Osteocyte (in vitro differentiated cells): ENCODE measurements around the gene SERPINB3. TPM values are rescaled to one million over a fixed set of nuclear protein-coding genes. Genes with fewer than 3 reads are reported as not detected.
"Not testable (repeated sequence)": the region's sequence is repeated elsewhere in the genome, so short reads cannot be mapped to it uniquely, and the experiment has no call there.

Source experiments
- DNase-seq: peaks from one replicate; pipeline ENCODE4 v3.0.0; 2021; ENCODE audit warnings: mixed read lengths; ENCODE audit not compliant: unreplicated experiment; ENCODE audit errors: extremely low spot score
- H3K27ac Mint-ChIP-seq: one replicate; pipeline ENCODE4 v1.8.0; 2021; ENCODE audit warnings: mild to moderate bottlenecking, mixed read lengths; ENCODE audit not compliant: unreplicated experiment
- H3K27me3 Mint-ChIP-seq: one replicate; pipeline ENCODE4 v1.8.0; 2021; ENCODE audit warnings: mixed read lengths; ENCODE audit not compliant: unreplicated experiment
- H3K36me3 Mint-ChIP-seq: one replicate; pipeline ENCODE4 v1.8.0; 2021; ENCODE audit warnings: mixed read lengths; ENCODE audit not compliant: unreplicated experiment
- H3K4me1 Mint-ChIP-seq: one replicate; pipeline ENCODE4 v1.8.0; 2021; ENCODE audit warnings: mixed read lengths; ENCODE audit not compliant: unreplicated experiment
- H3K4me3 Mint-ChIP-seq: one replicate; pipeline ENCODE4 v1.8.0; 2021; ENCODE audit warnings: mild to moderate bottlenecking, moderate library complexity, mixed read lengths; ENCODE audit not compliant: unreplicated experiment
- H3K9me3 Mint-ChIP-seq: one replicate; pipeline ENCODE4 v1.8.0; 2021; ENCODE audit warnings: mixed read lengths; ENCODE audit not compliant: unreplicated experiment
- total RNA-seq: library from RNA; stranded (reverse); gene quantifications from 2 replicates; pipeline ENCODE4 v1.2.1, GENCODE V29; 2021
- TF ChIP-seq, protein P1 (sequence below): fragments of 200-600 bp; sonication (generic); IDR thresholded peaks from 2 replicates; pipeline ENCODE4 v1.5.0; 2021; ENCODE audit warnings: antibody characterized with exemption, mild to moderate bottlenecking, moderate library complexity

Gene SERPINB3
- total RNA-seq, 1 donor from 2014 or later, result not detected

DNA sequence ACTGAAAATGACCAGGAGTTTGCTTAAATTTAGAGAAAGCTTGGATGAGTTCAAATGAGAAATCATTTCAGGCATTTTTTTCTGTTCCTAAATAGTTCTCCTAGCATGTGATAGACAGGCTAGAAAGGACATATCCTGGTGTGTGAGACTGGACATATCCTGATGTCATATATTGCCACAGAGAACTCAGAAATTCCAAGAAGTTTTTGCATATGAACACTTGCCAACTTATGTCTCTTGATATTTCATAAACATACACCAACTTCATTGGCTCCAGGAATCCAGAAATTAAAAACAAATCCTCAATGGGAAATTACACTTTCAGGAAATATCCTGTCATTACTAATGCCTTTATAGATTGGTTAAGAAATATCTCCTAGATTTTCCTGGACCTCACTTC, 14.8 kb downstream of the SERPINB3 start:
- no peak overlapping the region for H3K4me3 Mint-ChIP-seq
- DNase-seq, result no peak
- no peaks in the 10 kb centered on the region for H3K4me1 Mint-ChIP-seq
- TF ChIP-seq, protein P1, sequence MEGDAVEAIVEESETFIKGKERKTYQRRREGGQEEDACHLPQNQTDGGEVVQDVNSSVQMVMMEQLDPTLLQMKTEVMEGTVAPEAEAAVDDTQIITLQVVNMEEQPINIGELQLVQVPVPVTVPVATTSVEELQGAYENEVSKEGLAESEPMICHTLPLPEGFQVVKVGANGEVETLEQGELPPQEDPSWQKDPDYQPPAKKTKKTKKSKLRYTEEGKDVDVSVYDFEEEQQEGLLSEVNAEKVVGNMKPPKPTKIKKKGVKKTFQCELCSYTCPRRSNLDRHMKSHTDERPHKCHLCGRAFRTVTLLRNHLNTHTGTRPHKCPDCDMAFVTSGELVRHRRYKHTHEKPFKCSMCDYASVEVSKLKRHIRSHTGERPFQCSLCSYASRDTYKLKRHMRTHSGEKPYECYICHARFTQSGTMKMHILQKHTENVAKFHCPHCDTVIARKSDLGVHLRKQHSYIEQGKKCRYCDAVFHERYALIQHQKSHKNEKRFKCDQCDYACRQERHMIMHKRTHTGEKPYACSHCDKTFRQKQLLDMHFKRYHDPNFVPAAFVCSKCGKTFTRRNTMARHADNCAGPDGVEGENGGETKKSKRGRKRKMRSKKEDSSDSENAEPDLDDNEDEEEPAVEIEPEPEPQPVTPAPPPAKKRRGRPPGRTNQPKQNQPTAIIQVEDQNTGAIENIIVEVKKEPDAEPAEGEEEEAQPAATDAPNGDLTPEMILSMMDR, result no peak
- H3K27ac Mint-ChIP-seq, result no peak overlapping the region
- H3K27me3 Mint-ChIP-seq, result peaks cover 15% of the 10 kb centered on the region
- H3K36me3 Mint-ChIP-seq, result no peaks in the 10 kb centered on the region
- no peaks in the 10 kb centered on the region for H3K9me3 Mint-ChIP-seq

DNA sequence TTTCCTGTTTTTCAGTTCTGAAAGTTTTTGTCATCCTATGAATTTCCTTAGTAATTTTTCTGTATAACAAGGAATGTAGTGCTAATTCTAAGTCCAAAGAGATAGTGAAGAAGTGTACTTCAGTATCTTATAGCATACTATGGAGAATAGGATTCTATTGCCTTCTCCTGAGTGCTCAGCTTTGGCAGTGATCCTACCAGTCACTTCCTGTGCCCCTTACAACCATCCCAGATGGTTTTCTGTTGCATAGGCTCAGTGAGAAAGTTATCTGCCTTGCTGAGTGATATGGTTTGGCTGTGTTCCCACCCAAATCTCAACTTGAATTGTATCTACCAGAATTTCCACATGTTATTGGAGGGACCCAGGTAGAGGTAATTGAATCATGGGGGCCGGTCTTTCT, 17.0 kb downstream of the SERPINB3 start:
- not testable (repeated sequence) for H3K36me3 Mint-ChIP-seq, H3K4me1 Mint-ChIP-seq, H3K27ac Mint-ChIP-seq, H3K4me3 Mint-ChIP-seq, DNase-seq, H3K9me3 Mint-ChIP-seq
- H3K27me3 Mint-ChIP-seq, result peaks cover 13% of the 10 kb centered on the region

DNA sequence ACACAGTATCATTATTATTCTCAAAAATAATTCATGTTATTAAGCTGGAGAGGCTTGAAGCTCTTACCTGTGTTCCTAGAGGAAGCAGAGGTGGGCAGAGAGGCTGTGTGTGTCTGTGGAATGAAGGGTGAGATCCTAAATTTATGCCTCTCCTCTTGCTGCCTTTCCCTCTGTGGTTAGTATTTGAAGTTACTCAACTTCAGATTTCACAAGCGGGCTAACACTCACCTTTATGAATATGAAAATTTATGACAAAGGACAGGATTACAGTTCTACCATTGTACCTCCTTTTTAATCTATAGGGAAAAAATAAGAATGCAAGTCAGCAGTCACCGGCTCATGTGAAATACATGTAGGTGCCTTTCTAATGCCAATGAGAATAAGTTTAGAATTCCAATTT, 17.6 kb downstream of the SERPINB3 start, which contains the start of gene SERPINB4:
Gene SERPINB4 (minus strand): TSS at position 115 of the 400 bp plus-strand sequence. CDS start 679 bp downstream, outside the sequence.
- H3K27me3 Mint-ChIP-seq, result peaks cover 13% of the 10 kb centered on the region
- not testable (repeated sequence) for H3K4me3 Mint-ChIP-seq, H3K9me3 Mint-ChIP-seq, DNase-seq, H3K27ac Mint-ChIP-seq, H3K36me3 Mint-ChIP-seq, H3K4me1 Mint-ChIP-seq

DNA sequence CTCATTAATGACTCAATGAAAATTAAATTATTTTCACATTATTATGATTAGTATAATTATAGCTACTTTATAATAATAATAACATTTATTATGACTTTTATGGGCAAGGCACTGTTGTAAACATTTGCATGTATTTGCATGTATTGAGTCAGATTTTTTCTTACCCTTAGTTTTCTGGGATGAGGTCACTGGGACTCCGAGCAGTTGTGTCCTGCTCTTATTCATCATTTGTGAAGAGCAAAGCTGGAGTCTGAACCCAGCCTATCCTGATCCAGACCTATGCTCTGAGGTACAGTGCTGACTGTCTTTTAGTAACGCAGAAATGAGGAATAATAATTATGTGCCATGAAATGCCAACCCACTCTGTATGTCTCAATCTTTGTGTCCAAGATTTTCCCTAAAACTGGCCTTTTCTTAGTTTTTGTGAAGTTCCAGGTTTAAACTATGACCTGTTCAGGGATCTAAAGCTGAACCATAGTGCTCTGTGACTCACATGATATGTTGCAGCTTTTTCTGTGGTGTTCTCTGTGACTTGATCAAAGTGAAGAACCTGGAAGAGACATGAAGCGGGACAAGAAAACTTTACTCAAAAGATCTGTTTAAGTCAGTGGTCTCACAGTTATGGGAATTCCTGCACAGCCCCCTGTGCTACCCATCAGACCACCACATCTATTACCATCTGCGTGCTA, 18.9 kb downstream of the SERPINB3 start:
- H3K9me3 Mint-ChIP-seq, DNase-seq, H3K36me3 Mint-ChIP-seq, H3K27ac Mint-ChIP-seq, H3K27me3 Mint-ChIP-seq, H3K4me3 Mint-ChIP-seq, H3K4me1 Mint-ChIP-seq: not testable (repeated sequence)

DNA sequence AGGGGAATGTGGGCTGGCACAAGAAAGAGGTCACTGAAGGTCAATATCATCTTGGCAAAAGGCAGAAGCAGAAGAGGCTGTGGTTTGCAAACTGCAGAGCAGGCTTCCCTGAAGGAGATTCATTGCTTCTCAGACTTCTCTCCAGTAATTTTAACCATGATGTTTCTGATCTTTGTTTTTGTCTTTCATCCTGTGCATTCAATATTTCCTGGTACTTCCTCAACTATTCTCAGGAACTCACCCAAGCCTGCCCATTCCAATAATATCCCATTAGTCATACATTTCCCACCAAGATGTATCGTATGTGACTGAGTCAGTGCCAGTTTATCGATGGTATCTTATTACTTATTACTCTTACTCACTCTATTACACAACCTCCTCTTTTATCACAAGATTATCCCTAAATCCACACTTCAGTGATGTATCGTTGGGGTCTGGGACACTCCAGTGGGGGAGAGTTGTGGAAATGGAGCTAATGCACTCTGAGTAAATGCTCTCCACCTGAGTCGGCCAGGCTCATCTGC, 20.5 kb downstream of the SERPINB3 start:
- not testable (repeated sequence) for H3K4me1 Mint-ChIP-seq, H3K27me3 Mint-ChIP-seq, H3K36me3 Mint-ChIP-seq, DNase-seq, H3K4me3 Mint-ChIP-seq, H3K27ac Mint-ChIP-seq, H3K9me3 Mint-ChIP-seq

DNA sequence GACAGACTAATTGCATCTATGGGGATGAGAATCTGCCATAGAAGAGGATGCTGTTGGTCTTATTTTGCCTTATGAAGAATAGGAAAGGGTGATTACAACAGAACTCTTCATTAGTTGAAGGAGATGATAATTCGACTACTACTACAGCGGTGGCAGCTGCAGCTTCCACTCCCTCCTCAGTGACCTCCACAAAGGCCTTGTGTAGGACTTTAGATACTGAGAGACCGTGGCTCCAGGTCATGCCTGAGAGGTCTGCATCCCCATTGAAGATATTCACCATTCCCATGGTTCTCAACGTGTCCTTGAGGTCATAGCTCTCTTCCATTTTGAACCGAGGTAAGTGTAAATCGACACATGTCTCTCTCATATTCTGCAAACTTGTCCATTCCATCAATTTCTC, 24.0 kb downstream of the SERPINB3 start:
- Mint-ChIP-seq H3K4me1 (no peaks in the 10 kb centered on the region), H3K4me3 (no peak overlapping the region), H3K36me3 (no peaks in the 10 kb centered on the region), H3K27ac (no peak overlapping the region), H3K9me3 (peaks cover 4% of the 10 kb centered on the region), H3K27me3 (peaks cover 21% of the 10 kb centered on the region)
- no peak for DNase-seq
- TF ChIP-seq, protein P1, result no peak

DNA sequence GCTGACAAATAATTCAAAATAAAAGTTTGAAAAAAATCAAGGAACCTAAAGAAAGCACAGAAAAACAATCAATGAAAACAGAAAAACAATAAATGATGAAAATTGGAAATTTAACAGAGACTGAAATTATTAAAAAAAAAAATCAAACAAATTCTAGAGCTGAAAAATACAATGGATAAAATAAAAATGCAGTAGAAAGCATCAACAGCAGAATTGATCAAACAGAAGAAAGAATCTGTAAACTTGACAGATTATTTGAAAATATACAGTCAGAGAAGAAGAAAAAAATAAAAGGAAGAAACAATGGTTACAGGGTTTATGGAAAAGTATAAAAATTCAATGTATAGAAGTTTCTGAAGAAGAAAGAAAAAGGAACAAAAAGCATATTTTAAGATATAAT, 33.9 kb downstream of the SERPINB3 start:
- peaks cover 7% of the 10 kb centered on the region for H3K27me3 Mint-ChIP-seq
- no peak for DNase-seq

More for the DNA sequence above, 33.9 kb downstream of the SERPINB3 start:
- Mint-ChIP-seq H3K4me1 (no peaks in the 10 kb centered on the region), H3K4me3 (no peak overlapping the region), H3K9me3 (peaks cover 39% of the 10 kb centered on the region), H3K36me3 (no peaks in the 10 kb centered on the region), H3K27ac (no peak overlapping the region)
- TF ChIP-seq, protein P1, result no peak
